GM23338 (cell line): ENCODE measurements around the gene BRI3. TPM values are rescaled to one million over a fixed set of nuclear protein-coding genes. Genes with fewer than 3 reads are reported as not detected.

Experiments used
- ATAC-seq: fragments of 200-7000 bp; cut with Tn5 transposase; 3 replicates; pipeline ENCODE4 v1.9.1; 2020
- DNase-seq: peaks from one replicate; pipeline ENCODE4 v3.0.0-alpha.2; 2015; ENCODE audit warnings: low spot score
- H2AFZ ChIP-seq: fragments of 200-600 bp; sonication (generic); 2 replicates; pipeline ENCODE4 v1.8.0; 2016; ENCODE audit warnings: antibody characterized with exemption, mild to moderate bottlenecking, moderate library complexity
- H3F3A ChIP-seq: fragments of 200-600 bp; sonication (generic); replicated peaks from 2 replicates; pipeline ENCODE4 v1.8.0; 2017; ENCODE audit warnings: antibody characterized with exemption, mixed run types, low read depth
- H3K27ac ChIP-seq: fragments of 200-600 bp; sonication (generic); 2 replicates; pipeline ENCODE4 v1.6.1; 2016; ENCODE audit warnings: low read depth
- H3K27me3 ChIP-seq: fragments of 200-600 bp; sonication (generic); 2 replicates; pipeline ENCODE4 v1.8.0; 2016; ENCODE audit warnings: mild to moderate bottlenecking, mixed run types, moderate library complexity; ENCODE audit not compliant: insufficient read depth
- H3K36me3 ChIP-seq: fragments of 200-600 bp; sonication (generic); 2 replicates; pipeline ENCODE4 v1.8.0; 2016; ENCODE audit warnings: mild to moderate bottlenecking; ENCODE audit not compliant: insufficient read depth
- H3K4me1 ChIP-seq: fragments of 200-600 bp; sonication (generic); 2 replicates; pipeline ENCODE4 v1.8.0; 2016; ENCODE audit warnings: mild to moderate bottlenecking, moderate library complexity; ENCODE audit not compliant: insufficient read depth
- H3K4me2 ChIP-seq: fragments of 200-600 bp; sonication (generic); 2 replicates; pipeline ENCODE4 v1.7.1; 2017; ENCODE audit warnings: mixed run types
- H3K4me3 ChIP-seq: fragments of 200-600 bp; sonication (generic); 2 replicates; pipeline ENCODE4 v1.6.1; 2016; ENCODE audit warnings: mixed run types
- H3K79me2 ChIP-seq: fragments of 200-600 bp; sonication (generic); replicated peaks from 2 replicates; pipeline ENCODE4 v1.8.0; 2017; ENCODE audit warnings: mild to moderate bottlenecking; ENCODE audit not compliant: insufficient read depth
- H3K9me2 ChIP-seq: fragments of 200-600 bp; sonication (generic); 2 replicates; pipeline ENCODE4 v1.8.0; 2017; ENCODE audit not compliant: insufficient read depth
- H4K20me1 ChIP-seq: fragments of 200-600 bp; sonication (generic); replicated peaks from 2 replicates; pipeline ENCODE4 v1.8.0; 2017; ENCODE audit warnings: mild to moderate bottlenecking; ENCODE audit not compliant: insufficient read depth
- H3K27ac Mint-ChIP-seq: 2 replicates; pipeline ENCODE4 v1.8.0; 2020; ENCODE audit warnings: inconsistent platforms, mild to moderate bottlenecking, moderate library complexity, mixed read lengths
- H3K27me3 Mint-ChIP-seq: 3 replicates; pipeline ENCODE4 v1.8.0; 2022; ENCODE audit warnings: low read depth, mild to moderate bottlenecking, moderate library complexity, mixed read lengths, inconsistent platforms; ENCODE audit not compliant: insufficient read depth, poor library complexity
- H3K36me3 Mint-ChIP-seq: 3 replicates; pipeline ENCODE4 v1.8.0; 2021; ENCODE audit warnings: low read depth, mild to moderate bottlenecking, inconsistent platforms, moderate library complexity, mixed read lengths
- H3K4me1 Mint-ChIP-seq: 3 replicates; pipeline ENCODE4 v1.8.0; 2020; ENCODE audit warnings: mild to moderate bottlenecking, inconsistent platforms, mixed read lengths
- H3K4me3 Mint-ChIP-seq: 3 replicates; pipeline ENCODE4 v1.8.0; 2021; ENCODE audit warnings: moderate library complexity, mild to moderate bottlenecking, inconsistent platforms, mixed read lengths
- H3K9me3 Mint-ChIP-seq: 3 replicates; pipeline ENCODE4 v1.8.0; 2020; ENCODE audit warnings: moderate library complexity, mild to moderate bottlenecking, inconsistent platforms, mixed read lengths
- CREB1 ChIP-seq: fragments of 250-450 bp; sonication (Bioruptor Pico); IDR thresholded peaks from 2 replicates; pipeline ENCODE4 v1.5.0; 2020; ENCODE audit warnings: low read depth, mild to moderate bottlenecking, moderate library complexity
- EZH2 ChIP-seq: fragments of 200-600 bp; sonication (generic); IDR thresholded peaks from one replicate; pipeline ENCODE4 v1.8.0; 2017; ENCODE audit warnings: antibody characterized with exemption, mild to moderate bottlenecking, low read depth; ENCODE audit not compliant: unreplicated experiment
- EZH2phosphoT487 ChIP-seq: fragments of 200-600 bp; sonication (generic); IDR thresholded peaks from one replicate; pipeline ENCODE4 v1.8.1; 2018; ENCODE audit warnings: antibody characterized with exemption; ENCODE audit not compliant: unreplicated experiment
- JUNB ChIP-seq: IDR thresholded peaks from one replicate; pipeline ENCODE4 v1.6.1; 2016; ENCODE audit warnings: antibody characterized with exemption; ENCODE audit not compliant: unreplicated experiment
- NANOG ChIP-seq: IDR thresholded peaks from 2 replicates; pipeline ENCODE4 v1.6.1; 2016; ENCODE audit warnings: antibody characterized with exemption, borderline replicate concordance
- POLR2AphosphoS5 ChIP-seq: IDR thresholded peaks from 2 replicates; pipeline ENCODE4 v1.6.1; 2016; ENCODE audit warnings: antibody characterized with exemption, low read depth
- STAT1 ChIP-seq: IDR thresholded peaks from one replicate; pipeline ENCODE4 v1.6.1; 2016; ENCODE audit warnings: antibody characterized with exemption; ENCODE audit not compliant: unreplicated experiment
- ZNF114 ChIP-seq: fragments of 250-450 bp; sonication (Bioruptor Pico); IDR thresholded peaks from 2 replicates; pipeline ENCODE4 v1.5.0; 2020; ENCODE audit warnings: mild to moderate bottlenecking, moderate library complexity
- ZNF331 ChIP-seq: fragments of 250-450 bp; sonication (Bioruptor Pico); IDR thresholded peaks from 2 replicates; pipeline ENCODE4 v1.5.0; 2020; ENCODE audit warnings: low read depth, mild to moderate bottlenecking, moderate library complexity
- ZNF462 ChIP-seq: fragments of 250-450 bp; sonication (Bioruptor Pico); IDR thresholded peaks from 2 replicates; pipeline ENCODE4 v1.5.0; 2020; ENCODE audit warnings: mild to moderate bottlenecking, moderate library complexity
- polyA plus RNA-seq: library from polyadenylated mRNA; unstranded; fragments of >200 nt; fragmentation: Nextera tagmentation; extraction: Ambion mirVana; gene quantifications from 2 replicates; pipeline ENCODE4 v1.2.1, GENCODE V29; 2016
- total RNA-seq: library from RNA; depleted of rRNA; stranded (reverse); fragments of >200 nt; shearing (Covaris generic); gene quantifications from 2 replicates; pipeline ENCODE4 v1.2.3, GENCODE V29; 2014
- TF ChIP-seq, protein P1 (sequence below), 2 experiments: fragments of 200-600 bp in 1 of 2; sonication (generic) in 1 of 2; conservative IDR thresholded peaks; 2 replicates each; pipeline versions ENCODE4 v1.5.1 to v1.6.1; 2016 to 2017; ENCODE audit warnings: antibody characterized with exemption in 2 of 2, low read depth in 2 of 2, mild to moderate bottlenecking in 2 of 2, moderate library complexity in 1 of 2
- TF ChIP-seq, protein P2 (sequence below): IDR thresholded peaks from one replicate; pipeline ENCODE4 v1.6.1; 2018; ENCODE audit warnings: antibody characterized with exemption; ENCODE audit not compliant: unreplicated experiment
- TF ChIP-seq, protein P3 (sequence below): IDR thresholded peaks from 2 replicates; pipeline ENCODE4 v1.6.1; 2016; ENCODE audit warnings: antibody characterized with exemption

Gene BRI3
- total and polyA plus RNA-seq, 2 experiments from 2014 or later, result 21.7 to 66.1 TPM

GRCh38 chr7:98256431-98256830 lies 25.1 kb upstream of the BRI3 start:
- Histone ChIP-seq H3K4me2 (no peak overlapping the region), H2AFZ (no peak overlapping the region), H3K9me2 (no peaks in the 10 kb centered on the region), H3K4me3 (no peak overlapping the region), H3K4me1 (peaks cover 7% of the 10 kb centered on the region; the same call in 1 of the 2 replicates), H4K20me1 (peaks cover 6% of the 10 kb centered on the region; the same call in 1 of the 2 replicates), H3K36me3 (no peaks in the 10 kb centered on the region), H3K27me3 (no peaks in the 10 kb centered on the region), H3F3A (0 out of 2 replicates have a peak, but pooled peaks cover 4% of the 10 kb centered on the region), H3K27ac (no peak overlapping the region), H3K79me2 (peaks cover 11% of the 10 kb centered on the region)
- H3K27ac Mint-ChIP-seq, result no peak overlapping the region
- H3K36me3 Mint-ChIP-seq, result no peaks in the 10 kb centered on the region
- DNase-seq (no peak), ATAC-seq (no peak)
- H3K27me3 Mint-ChIP-seq, result peaks cover 4% of the 10 kb centered on the region
- H3K4me1 Mint-ChIP-seq, result peaks cover 5% of the 10 kb centered on the region; the same call in 2 of the 3 replicates
- no peak overlapping the region; the same call in 2 of the 3 replicates for H3K4me3 Mint-ChIP-seq
- no peaks in the 10 kb centered on the region for H3K9me3 Mint-ChIP-seq
- no peak for TF ChIP-seq STAT1
- TF ChIP-seq ZNF331, result no peak
- TF ChIP-seq EZH2phosphoT487, result no peak
- TF ChIP-seq ZNF462, result no peak
- TF ChIP-seq, protein P1, sequence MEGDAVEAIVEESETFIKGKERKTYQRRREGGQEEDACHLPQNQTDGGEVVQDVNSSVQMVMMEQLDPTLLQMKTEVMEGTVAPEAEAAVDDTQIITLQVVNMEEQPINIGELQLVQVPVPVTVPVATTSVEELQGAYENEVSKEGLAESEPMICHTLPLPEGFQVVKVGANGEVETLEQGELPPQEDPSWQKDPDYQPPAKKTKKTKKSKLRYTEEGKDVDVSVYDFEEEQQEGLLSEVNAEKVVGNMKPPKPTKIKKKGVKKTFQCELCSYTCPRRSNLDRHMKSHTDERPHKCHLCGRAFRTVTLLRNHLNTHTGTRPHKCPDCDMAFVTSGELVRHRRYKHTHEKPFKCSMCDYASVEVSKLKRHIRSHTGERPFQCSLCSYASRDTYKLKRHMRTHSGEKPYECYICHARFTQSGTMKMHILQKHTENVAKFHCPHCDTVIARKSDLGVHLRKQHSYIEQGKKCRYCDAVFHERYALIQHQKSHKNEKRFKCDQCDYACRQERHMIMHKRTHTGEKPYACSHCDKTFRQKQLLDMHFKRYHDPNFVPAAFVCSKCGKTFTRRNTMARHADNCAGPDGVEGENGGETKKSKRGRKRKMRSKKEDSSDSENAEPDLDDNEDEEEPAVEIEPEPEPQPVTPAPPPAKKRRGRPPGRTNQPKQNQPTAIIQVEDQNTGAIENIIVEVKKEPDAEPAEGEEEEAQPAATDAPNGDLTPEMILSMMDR (conservative IDR thresholded peaks at IDR 0.05; ENCODE audit: low read depth in 2 of 2), result no peak
- no peak for TF ChIP-seq JUNB
- TF ChIP-seq, protein P2, sequence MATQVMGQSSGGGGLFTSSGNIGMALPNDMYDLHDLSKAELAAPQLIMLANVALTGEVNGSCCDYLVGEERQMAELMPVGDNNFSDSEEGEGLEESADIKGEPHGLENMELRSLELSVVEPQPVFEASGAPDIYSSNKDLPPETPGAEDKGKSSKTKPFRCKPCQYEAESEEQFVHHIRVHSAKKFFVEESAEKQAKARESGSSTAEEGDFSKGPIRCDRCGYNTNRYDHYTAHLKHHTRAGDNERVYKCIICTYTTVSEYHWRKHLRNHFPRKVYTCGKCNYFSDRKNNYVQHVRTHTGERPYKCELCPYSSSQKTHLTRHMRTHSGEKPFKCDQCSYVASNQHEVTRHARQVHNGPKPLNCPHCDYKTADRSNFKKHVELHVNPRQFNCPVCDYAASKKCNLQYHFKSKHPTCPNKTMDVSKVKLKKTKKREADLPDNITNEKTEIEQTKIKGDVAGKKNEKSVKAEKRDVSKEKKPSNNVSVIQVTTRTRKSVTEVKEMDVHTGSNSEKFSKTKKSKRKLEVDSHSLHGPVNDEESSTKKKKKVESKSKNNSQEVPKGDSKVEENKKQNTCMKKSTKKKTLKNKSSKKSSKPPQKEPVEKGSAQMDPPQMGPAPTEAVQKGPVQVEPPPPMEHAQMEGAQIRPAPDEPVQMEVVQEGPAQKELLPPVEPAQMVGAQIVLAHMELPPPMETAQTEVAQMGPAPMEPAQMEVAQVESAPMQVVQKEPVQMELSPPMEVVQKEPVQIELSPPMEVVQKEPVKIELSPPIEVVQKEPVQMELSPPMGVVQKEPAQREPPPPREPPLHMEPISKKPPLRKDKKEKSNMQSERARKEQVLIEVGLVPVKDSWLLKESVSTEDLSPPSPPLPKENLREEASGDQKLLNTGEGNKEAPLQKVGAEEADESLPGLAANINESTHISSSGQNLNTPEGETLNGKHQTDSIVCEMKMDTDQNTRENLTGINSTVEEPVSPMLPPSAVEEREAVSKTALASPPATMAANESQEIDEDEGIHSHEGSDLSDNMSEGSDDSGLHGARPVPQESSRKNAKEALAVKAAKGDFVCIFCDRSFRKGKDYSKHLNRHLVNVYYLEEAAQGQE, result no peak
- no peak for TF ChIP-seq EZH2
- TF ChIP-seq, protein P3, sequence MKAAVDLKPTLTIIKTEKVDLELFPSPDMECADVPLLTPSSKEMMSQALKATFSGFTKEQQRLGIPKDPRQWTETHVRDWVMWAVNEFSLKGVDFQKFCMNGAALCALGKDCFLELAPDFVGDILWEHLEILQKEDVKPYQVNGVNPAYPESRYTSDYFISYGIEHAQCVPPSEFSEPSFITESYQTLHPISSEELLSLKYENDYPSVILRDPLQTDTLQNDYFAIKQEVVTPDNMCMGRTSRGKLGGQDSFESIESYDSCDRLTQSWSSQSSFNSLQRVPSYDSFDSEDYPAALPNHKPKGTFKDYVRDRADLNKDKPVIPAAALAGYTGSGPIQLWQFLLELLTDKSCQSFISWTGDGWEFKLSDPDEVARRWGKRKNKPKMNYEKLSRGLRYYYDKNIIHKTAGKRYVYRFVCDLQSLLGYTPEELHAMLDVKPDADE, result no peak
- TF ChIP-seq NANOG, result no peak
- TF ChIP-seq POLR2AphosphoS5, result no peak
- TF ChIP-seq CREB1 (CRISPR knock-in tag), result no peak
- TF ChIP-seq ZNF114 (CRISPR knock-in tag), result no peak
